Measurements from ENCODE around the gene IFIT5.

Gene IFIT5

DNA sequence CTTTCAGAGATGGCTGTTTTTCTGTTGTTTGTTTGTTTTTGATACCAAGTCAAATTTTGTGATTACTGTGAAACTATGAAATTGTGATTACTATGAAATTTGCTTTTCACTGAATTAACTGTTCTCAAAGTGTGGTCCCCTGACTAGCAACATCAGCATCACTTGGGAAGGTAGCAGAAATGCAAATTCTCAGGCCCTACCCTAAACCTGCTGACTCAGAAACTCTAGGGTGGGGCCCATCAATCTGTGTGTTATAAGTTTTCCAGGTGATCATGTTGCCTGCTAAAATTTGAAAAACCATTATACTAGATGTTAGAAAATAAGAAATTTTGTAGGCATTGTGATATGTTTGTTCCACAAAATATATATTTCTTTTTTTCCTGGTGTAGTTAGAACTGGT, 35.3 kb upstream of the IFIT5 start:
- Histone ChIP-seq H3K27me3 (ENCODE audit: control insufficient read depth, low read length) (no peaks in the 10 kb centered on the region), H3K79me2 (ENCODE audit: control insufficient read depth, low read length) (no peaks in the 10 kb centered on the region), H3K9me3 (ENCODE audit: control insufficient read depth, insufficient read depth, low read length) (no peaks in the 10 kb centered on the region), H3K4me2 (ENCODE audit: low read length) (no peak overlapping the region), H3K36me3 (ENCODE audit: control insufficient read depth, low read length) (no peaks in the 10 kb centered on the region), H4K20me1 (ENCODE audit: control insufficient read depth, insufficient read depth, low read depth, low read length) (no peaks in the 10 kb centered on the region), H3K9me2 (replicated peaks; ENCODE audit: control insufficient read depth, low read length) (no peaks in the 10 kb centered on the region), H3F3A (ENCODE audit: control insufficient read depth, insufficient read depth) (no peaks in the 10 kb centered on the region), H3K4me1 (ENCODE audit: control insufficient read depth, low read length) (no peaks in the 10 kb centered on the region), H3K4me3 (ENCODE audit: low read length) (no peak overlapping the region), H3K27ac (ENCODE audit: low read depth, low read length) (no peak overlapping the region)
- TF ChIP-seq, protein P1, sequence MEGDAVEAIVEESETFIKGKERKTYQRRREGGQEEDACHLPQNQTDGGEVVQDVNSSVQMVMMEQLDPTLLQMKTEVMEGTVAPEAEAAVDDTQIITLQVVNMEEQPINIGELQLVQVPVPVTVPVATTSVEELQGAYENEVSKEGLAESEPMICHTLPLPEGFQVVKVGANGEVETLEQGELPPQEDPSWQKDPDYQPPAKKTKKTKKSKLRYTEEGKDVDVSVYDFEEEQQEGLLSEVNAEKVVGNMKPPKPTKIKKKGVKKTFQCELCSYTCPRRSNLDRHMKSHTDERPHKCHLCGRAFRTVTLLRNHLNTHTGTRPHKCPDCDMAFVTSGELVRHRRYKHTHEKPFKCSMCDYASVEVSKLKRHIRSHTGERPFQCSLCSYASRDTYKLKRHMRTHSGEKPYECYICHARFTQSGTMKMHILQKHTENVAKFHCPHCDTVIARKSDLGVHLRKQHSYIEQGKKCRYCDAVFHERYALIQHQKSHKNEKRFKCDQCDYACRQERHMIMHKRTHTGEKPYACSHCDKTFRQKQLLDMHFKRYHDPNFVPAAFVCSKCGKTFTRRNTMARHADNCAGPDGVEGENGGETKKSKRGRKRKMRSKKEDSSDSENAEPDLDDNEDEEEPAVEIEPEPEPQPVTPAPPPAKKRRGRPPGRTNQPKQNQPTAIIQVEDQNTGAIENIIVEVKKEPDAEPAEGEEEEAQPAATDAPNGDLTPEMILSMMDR (IDR thresholded peaks at IDR 0.05; ENCODE audit: low read depth, low read length, poor library complexity, severe bottlenecking): no peak

DNA sequence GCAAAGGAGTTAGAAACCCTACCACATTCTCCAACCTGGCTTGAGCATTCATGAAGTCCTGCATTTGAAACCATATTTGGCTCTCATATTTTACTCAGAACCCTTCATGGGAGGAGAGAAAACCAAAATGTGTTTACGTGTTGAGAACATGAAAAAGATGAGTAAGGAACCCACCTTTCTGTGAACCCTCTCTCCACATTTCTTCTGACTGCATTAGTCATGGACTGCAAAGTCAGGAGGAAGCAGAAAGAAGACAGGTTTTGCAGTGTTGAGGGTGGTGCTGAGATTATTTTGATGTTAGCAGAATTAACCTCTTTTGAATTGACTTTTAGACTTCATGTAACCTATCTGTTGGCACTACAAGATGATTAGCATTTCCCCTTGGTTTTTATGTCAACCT, 31.6 kb upstream of the IFIT5 start:
- no peaks in the 10 kb centered on the region for H3K27me3 ChIP-seq (ENCODE audit: control insufficient read depth, low read length)
- no peaks in the 10 kb centered on the region for H3F3A ChIP-seq (ENCODE audit: control insufficient read depth, insufficient read depth)
- H3K9me2 ChIP-seq (replicated peaks; ENCODE audit: control insufficient read depth, low read length): no peaks in the 10 kb centered on the region
- no peaks in the 10 kb centered on the region for H4K20me1 ChIP-seq (ENCODE audit: control insufficient read depth, insufficient read depth, low read depth, low read length)
- no peak overlapping the region for H3K4me3 ChIP-seq (ENCODE audit: low read length)
- no peaks in the 10 kb centered on the region for H3K4me1 ChIP-seq (ENCODE audit: control insufficient read depth, low read length)
- no peak overlapping the region for H3K4me2 ChIP-seq (ENCODE audit: low read length)
- H3K27ac ChIP-seq (ENCODE audit: low read depth, low read length): no peak overlapping the region
- H3K79me2 ChIP-seq (ENCODE audit: control insufficient read depth, low read length): no peaks in the 10 kb centered on the region
- no peaks in the 10 kb centered on the region for H3K9me3 ChIP-seq (ENCODE audit: control insufficient read depth, insufficient read depth, low read length)
- H3K36me3 ChIP-seq (ENCODE audit: control insufficient read depth, low read length): no peaks in the 10 kb centered on the region
- TF ChIP-seq, protein P1 (IDR thresholded peaks at IDR 0.05; ENCODE audit: low read depth, low read length, poor library complexity, severe bottlenecking): no peak
- no peak for TF ChIP-seq EZH2phosphoT487 (IDR thresholded peaks at IDR 0.05; ENCODE audit: borderline replicate concordance, low read length)

DNA sequence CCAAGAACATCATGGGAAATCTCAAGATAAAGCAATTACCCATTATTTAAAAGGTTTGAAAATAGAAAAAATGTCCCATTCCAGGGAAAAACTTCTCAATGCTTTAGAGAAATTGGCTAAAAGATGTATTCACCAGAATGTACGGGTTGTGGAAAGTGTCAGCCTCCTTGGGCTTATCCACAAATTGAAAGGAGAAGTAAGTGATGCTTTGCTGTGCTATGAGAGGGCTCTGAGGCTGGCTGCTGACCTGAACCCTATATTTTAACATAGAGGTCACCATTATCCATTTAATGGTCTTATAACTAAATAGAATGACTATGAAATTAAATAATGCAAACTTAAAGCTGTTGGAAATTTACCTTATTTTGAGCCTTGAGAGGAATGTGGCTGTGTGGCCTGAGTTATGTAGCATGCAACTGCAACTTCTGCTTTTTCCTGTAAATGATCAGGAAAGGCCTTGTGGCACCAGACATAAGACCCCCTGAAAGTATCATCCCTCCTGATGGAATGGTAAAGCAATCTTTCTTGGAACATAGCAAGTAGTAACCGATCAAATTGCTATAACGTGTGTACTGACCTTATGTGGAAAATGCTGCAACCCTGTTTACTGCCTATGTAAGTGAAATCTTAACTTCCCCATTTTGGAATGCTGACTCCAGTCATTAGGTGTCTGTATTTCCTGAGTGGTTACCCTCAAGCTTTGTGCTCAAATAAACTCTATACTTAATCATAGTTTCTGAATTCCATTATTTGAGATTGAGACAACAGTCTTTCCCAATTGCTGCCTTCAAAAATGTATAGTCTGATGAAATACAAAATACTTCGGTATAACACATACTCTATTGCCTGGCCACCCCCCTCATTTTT, 29.7 kb upstream of the IFIT5 start:
- H3K4me1 ChIP-seq (ENCODE audit: control insufficient read depth, low read length): no peaks in the 10 kb centered on the region
- H3K9me2 ChIP-seq (replicated peaks; ENCODE audit: control insufficient read depth, low read length): no peaks in the 10 kb centered on the region
- H3K79me2 ChIP-seq (ENCODE audit: control insufficient read depth, low read length): no peaks in the 10 kb centered on the region
- no peaks in the 10 kb centered on the region for H4K20me1 ChIP-seq (ENCODE audit: control insufficient read depth, insufficient read depth, low read depth, low read length)
- no peak overlapping the region for H3K4me2 ChIP-seq (ENCODE audit: low read length)
- no peak for TF ChIP-seq EZH2phosphoT487 (IDR thresholded peaks at IDR 0.05; ENCODE audit: borderline replicate concordance, low read length)
- TF ChIP-seq, protein P1 (IDR thresholded peaks at IDR 0.05; ENCODE audit: low read depth, low read length, poor library complexity, severe bottlenecking): no peak
- H3K27me3 ChIP-seq (ENCODE audit: control insufficient read depth, low read length): no peaks in the 10 kb centered on the region
- H3K36me3 ChIP-seq (ENCODE audit: control insufficient read depth, low read length): no peaks in the 10 kb centered on the region
- H3K27ac ChIP-seq (ENCODE audit: low read depth, low read length): no peak overlapping the region
- H3F3A ChIP-seq (ENCODE audit: control insufficient read depth, insufficient read depth): no peaks in the 10 kb centered on the region
- H3K4me3 ChIP-seq (ENCODE audit: low read length): no peak overlapping the region
- no peaks in the 10 kb centered on the region for H3K9me3 ChIP-seq (ENCODE audit: control insufficient read depth, insufficient read depth, low read length)

Measured in DOHH2 (cell line).